ENCODE data around the gene FURIN.

FURIN gene

DNA sequence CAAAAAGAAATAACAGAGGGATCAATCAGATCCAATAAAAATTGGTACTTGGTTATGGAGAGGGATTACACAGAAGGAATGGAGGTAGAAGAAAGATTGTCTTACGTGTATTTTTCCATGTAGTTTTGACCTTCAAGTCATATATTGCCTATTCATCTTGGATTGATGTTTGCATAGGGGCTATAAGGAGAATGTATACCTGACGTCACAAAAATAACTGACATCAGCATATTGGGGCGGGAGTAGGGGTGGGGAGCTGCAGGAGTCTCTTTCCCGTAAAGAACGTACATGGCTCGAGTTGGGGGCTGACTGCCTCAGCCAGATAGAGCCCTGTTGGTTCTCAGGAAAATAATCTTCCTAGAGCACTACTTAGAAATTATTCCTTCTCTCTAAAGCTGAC is 5.9 kb upstream of the FURIN start:
- Histone ChIP-seq H3K27ac (peak overlapping the region in 6 of 11 experiments; percentile 32 to 59 (median 43); a peak in 5 of 22 replicates), H3K9ac (no peak overlapping the region), H3K4me1 (peaks cover 0 to 60% (median 31%) of the 10 kb centered on the region in 10 experiments; a peak in 17 of 20 replicates), H3K4me3 (no peak overlapping the region), H3K4me2 (peak overlapping the region in 5 of 11 experiments; percentile 54 to 72 (median 67); a peak in 7 of 22 replicates), H3K27me3 (no peaks in the 10 kb centered on the region), H3K36me3 (no peaks in the 10 kb centered on the region), H4K20me1 (no peaks in the 10 kb centered on the region), H3K9me3 (replicated peaks in 1 of 11) (no peaks in the 10 kb centered on the region)
- no peak for TF ChIP-seq Cebpa-rat (IDR thresholded peaks at IDR 0.05)

DNA sequence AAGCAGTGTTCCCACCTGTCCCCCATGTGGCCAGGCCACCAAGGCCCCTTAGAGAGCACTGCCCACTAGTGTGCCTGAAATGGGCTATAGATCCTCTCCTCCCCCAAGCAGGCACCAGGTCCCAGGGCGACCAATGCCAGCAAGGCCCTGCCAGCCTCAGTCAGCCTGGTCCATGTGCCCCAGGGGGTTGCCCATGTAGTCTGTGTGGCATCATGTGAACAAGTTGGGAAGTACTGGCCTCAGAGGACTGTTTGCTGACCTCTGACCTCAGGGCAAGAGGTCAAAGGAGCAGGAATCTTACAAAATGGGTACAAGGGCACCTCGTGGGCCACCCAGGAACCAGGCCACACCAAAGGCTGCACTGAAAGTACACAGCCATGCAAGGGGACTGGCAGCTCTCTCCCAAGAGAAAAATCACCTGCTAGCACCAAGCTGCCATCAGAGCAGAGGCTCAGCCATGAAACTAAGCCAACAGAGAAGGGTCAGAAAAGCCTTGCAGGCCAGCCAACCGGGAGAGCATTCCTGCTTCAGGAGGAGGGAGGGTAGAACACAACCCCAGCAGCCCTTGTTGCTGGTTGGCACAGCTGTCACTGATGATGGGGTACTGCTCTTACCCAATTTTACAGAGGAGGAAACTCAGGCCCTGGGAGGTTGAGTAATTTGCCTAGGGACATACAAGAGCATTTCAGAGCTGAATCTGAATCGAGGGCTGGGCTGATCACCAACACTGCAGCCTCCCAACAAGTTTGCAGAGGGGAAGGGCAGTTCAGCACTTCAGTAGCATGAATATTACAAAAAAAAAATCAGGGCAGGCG is 5.2 kb upstream of the FURIN start:
- H3K27ac ChIP-seq = peak overlapping the region in 8 of 11 experiments; percentile 24 to 64 (median 43); a peak in 13 of 22 replicates
- no peaks in the 10 kb centered on the region for H3K9me3 ChIP-seq (replicated peaks in 1 of 11)
- H3K36me3 ChIP-seq = no peaks in the 10 kb centered on the region
- peak overlapping the region in 9 of 11 experiments; percentile 0 to 72 (median 54); a peak in 16 of 22 replicates for H3K4me2 ChIP-seq
- no peaks in the 10 kb centered on the region for H4K20me1 ChIP-seq
- H3K27me3 ChIP-seq = no peaks in the 10 kb centered on the region
- peak in 3 of 11 experiments; percentile 6 to 31 (median 14); a peak in 2 of 22 replicates for TF ChIP-seq Cebpa-rat (IDR thresholded peaks at IDR 0.05)
- H3K4me1 ChIP-seq = peaks cover 0 to 67% (median 37%) of the 10 kb centered on the region in 10 experiments; a peak in 17 of 20 replicates
- peak overlapping the region in 4 of 11 experiments; percentile 12 to 32 (median 21); a peak in 4 of 22 replicates for H3K9ac ChIP-seq
- no peak overlapping the region for H3K4me3 ChIP-seq

DNA sequence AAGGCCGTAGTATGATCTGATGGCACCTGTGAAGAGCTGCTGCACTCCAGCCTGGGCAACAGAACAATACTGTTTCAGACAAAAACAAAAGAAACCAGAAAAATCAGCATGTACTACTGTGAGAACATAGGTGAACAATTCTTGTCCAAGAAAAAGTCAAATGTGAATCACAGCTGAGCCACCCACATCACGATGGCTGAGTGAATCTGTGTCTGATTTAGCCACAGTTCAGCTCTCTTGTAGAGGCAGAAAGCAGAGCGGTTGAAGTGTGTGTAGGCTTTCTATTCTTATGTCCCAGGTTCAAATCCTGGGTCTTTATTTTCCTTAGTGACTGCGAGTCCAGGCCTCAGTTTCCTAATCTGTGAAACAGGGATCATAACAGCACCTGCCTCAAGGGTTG is 4.4 kb upstream of the FURIN start:
- peak overlapping the region in 6 of 11 experiments; percentile 24 to 59 (median 30); a peak in 8 of 22 replicates for H3K27ac ChIP-seq

DNA sequence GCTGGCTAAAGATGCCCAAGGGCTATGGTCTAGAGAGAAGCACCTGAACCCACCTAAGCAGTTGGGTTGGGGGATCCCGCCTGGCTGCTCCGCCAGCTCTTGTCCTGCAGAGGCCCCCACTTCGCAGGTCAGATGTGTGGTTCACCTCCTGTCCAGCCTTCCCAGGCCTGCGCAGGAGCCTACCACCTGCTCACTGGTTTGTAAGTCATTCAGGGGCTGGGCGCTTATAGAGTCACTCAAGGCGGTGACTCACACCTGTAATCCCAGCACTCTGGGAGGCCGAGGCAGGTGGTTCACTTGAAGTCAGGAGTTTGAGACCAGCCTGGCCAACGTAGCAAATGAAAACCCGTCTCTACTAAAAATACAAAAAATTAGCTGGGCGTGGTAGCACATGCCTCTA is 3.9 kb upstream of the FURIN start:
- Histone ChIP-seq H3K4me1 (peaks cover 9 to 75% (median 48%) of the 10 kb centered on the region in 10 experiments), H3K4me2 (peak overlapping the region in 4 of 11 experiments; percentile 54 to 72 (median 68); a peak in 9 of 22 replicates), H4K20me1 (no peaks in the 10 kb centered on the region), H3K27ac (0 out of 22 replicates have a peak overlapping the region, but pooled peaks of 2 of the 11 experiments have one; percentile 3 to 28), H3K36me3 (no peaks in the 10 kb centered on the region), H3K9me3 (replicated peaks in 1 of 11) (no peaks in the 10 kb centered on the region), H3K9ac (no peak overlapping the region), H3K27me3 (no peaks in the 10 kb centered on the region), H3K4me3 (no peak overlapping the region)
- no peak for TF ChIP-seq Cebpa-rat (IDR thresholded peaks at IDR 0.05)

More for the DNA sequence above, 4.4 kb upstream of the FURIN start:
- H3K4me3 ChIP-seq = no peak overlapping the region
- no peaks in the 10 kb centered on the region for H3K9me3 ChIP-seq (replicated peaks in 1 of 11)
- H3K9ac ChIP-seq = peak overlapping the region in 2 of 11 experiments; percentile 12 to 21; a peak in 1 of 22 replicates
- TF ChIP-seq Cebpa-rat (IDR thresholded peaks at IDR 0.05) = no peak
- no peaks in the 10 kb centered on the region for H3K36me3 ChIP-seq
- H3K27me3 ChIP-seq = no peaks in the 10 kb centered on the region
- peaks cover 4 to 75% (median 45%) of the 10 kb centered on the region in 10 experiments for H3K4me1 ChIP-seq
- H3K4me2 ChIP-seq = peak overlapping the region in 8 of 11 experiments; percentile 0 to 72 (median 58); a peak in 12 of 22 replicates
- H4K20me1 ChIP-seq = no peaks in the 10 kb centered on the region

DNA sequence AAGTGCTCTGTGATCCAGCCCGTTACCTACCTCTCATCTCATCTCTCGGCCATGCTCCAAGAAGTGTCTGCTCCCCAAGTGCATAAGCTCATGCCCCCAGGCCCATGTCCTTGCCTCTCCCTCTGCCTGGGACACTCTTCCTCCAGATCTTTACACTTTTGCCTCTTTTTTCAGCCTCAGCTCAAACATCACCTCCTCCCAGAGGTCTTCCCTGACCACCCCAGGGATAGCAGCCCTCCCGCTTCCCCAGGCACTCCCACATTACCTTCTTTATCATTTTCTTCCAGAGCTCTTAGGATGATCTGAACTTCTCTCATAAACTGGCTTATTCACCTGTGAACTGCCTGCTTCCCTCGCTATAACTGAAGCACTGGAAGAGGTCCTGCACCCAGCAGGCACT is 2.7 kb upstream of the FURIN start:
- H3K9me3 ChIP-seq (replicated peaks in 1 of 11) = no peaks in the 10 kb centered on the region
- 0 out of 22 replicates have a peak overlapping the region, but pooled peaks of 1 of the 11 experiments have one; percentile 88 for H3K4me2 ChIP-seq
- peaks cover 21 to 75% (median 52%) of the 10 kb centered on the region in 10 experiments for H3K4me1 ChIP-seq
- no peaks in the 10 kb centered on the region for H3K27me3 ChIP-seq
- H3K9ac ChIP-seq = no peak overlapping the region
- H3K27ac ChIP-seq = no peak overlapping the region
- no peak overlapping the region for H3K4me3 ChIP-seq
- no peak for TF ChIP-seq Cebpa-rat (IDR thresholded peaks at IDR 0.05)
- no peaks in the 10 kb centered on the region for H3K36me3 ChIP-seq
- no peaks in the 10 kb centered on the region for H4K20me1 ChIP-seq

DNA sequence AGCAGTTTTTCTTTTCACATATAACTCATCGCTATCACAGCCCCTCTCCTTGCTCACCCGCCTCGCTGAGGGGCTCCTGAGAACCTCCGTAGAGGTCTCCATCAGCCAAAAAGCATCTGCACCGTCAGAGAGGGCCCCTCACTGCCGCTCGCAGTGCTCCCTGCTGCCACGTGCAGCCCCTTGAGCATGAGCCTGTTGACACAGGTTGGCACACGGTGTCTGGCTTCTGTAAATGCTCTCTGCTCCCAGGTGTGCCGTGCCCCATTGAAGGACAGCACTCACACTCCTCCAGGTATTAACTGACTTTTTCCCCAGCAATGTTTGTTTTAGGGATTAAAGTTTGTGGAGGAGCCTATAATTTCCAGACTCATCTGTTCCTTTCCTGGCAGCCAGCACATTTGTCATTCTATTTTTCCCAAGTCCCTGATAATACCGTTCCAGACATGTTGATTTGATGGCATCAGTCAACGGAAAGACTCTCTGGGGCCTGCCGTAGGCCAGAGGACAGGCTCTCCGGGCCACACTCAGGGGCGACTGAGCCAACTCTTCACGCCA is 2.1 kb upstream of the FURIN start:
- peaks cover 26 to 76% (median 55%) of the 10 kb centered on the region in 10 experiments for H3K4me1 ChIP-seq
- no peaks in the 10 kb centered on the region for H3K9me3 ChIP-seq (replicated peaks in 1 of 11)
- no peak overlapping the region for H3K9ac ChIP-seq
- H3K27me3 ChIP-seq = no peaks in the 10 kb centered on the region
- H3K36me3 ChIP-seq = no peaks in the 10 kb centered on the region
- H4K20me1 ChIP-seq = no peaks in the 10 kb centered on the region
- peak overlapping the region in 5 of 11 experiments; percentile 12 to 100 (median 21); a peak in 8 of 22 replicates for H3K4me2 ChIP-seq
- TF ChIP-seq Cebpa-rat (IDR thresholded peaks at IDR 0.05) = no peak
- no peak overlapping the region for H3K4me3 ChIP-seq
- H3K27ac ChIP-seq = no peak overlapping the region

DNA sequence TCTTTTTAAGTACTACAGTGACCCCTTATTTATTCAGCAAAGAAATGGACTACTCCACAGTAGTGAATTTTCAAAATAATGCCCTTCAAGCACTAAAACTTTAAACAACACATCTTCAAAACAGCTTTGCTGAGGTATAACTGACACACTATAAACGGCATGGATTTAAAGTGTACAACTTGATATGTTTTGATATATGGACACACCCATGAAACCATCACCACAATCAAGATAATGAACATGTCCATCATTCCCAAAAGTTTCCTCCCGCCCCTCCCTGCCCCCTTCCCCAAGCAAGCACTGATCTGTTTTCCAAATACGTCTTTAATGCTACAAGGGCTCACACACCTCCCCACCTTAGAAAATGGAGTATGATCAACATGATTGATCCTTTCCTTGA is 1.6 kb upstream of the FURIN start:
- Histone ChIP-seq H3K9ac (no peak overlapping the region), H3K27me3 (no peaks in the 10 kb centered on the region), H3K36me3 (no peaks in the 10 kb centered on the region), H3K27ac (no peak overlapping the region), H3K4me3 (no peak overlapping the region), H4K20me1 (peaks cover 0 to 2% (median 0%) of the 10 kb centered on the region in 11 experiments; a peak in 4 of 22 replicates), H3K4me2 (peak overlapping the region in 5 of 11 experiments; percentile 12 to 100 (median 21); a peak in 8 of 22 replicates), H3K4me1 (peaks cover 26 to 76% (median 55%) of the 10 kb centered on the region in 10 experiments), H3K9me3 (replicated peaks in 1 of 11) (no peaks in the 10 kb centered on the region)
- TF ChIP-seq Cebpa-rat (IDR thresholded peaks at IDR 0.05) = no peak

DNA sequence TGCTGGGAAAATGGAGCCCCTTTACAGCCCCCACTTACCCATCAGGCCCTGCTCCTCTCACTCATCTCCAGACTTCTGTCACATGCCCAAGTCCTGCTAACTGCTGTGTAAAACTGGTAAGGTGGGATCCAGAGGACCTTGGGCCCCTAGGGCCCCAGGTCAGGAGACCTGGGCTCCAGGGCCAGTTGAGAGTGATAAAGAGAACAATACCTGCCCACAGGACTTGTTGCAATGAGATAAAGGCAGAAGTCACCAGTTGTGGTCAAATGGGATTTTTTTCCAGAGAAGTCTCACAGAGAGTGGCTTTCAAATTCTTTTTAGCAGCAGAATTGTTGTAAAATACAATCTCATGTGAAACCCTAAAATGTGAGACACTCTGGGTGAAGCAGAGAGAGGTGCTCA is 753 bp downstream of the FURIN start:
- Histone ChIP-seq H3K4me1 (peaks cover 49 to 79% (median 61%) of the 10 kb centered on the region in 10 experiments), H3K36me3 (peaks cover 0 to 9% (median 0%) of the 10 kb centered on the region in 11 experiments; a peak in 2 of 22 replicates), H3K9me3 (replicated peaks in 1 of 11) (no peaks in the 10 kb centered on the region), H3K27me3 (no peaks in the 10 kb centered on the region), H4K20me1 (peaks cover 16 to 25% (median 23%) of the 10 kb centered on the region in 11 experiments; a peak in 20 of 22 replicates), H3K9ac (peak overlapping the region; percentile 24 to 99 (median 96); a peak in 19 of 22 replicates), H3K4me2 (peak overlapping the region; percentile 88 to 100 (median 99)), H3K4me3 (peak overlapping the region in 3 of 10 experiments; percentile 10 to 98 (median 96); a peak in 2 of 20 replicates), H3K27ac (peak overlapping the region; percentile 28 to 98 (median 94); a peak in 21 of 22 replicates)
- no peak for TF ChIP-seq Cebpa-rat (IDR thresholded peaks at IDR 0.05)
